Suprapubic skin (tissue), 4 donors: ENCODE measurements around the gene UBXN11. TPM values are rescaled to one million over a fixed set of nuclear protein-coding genes. Genes with fewer than 3 reads are reported as not detected.

ENCODE experiments used
- DNase-seq, 2 donors: peaks; one replicate each; pipeline ENCODE4 v3.0.0-alpha.2; 2019; ENCODE audit warnings: low spot score in 2 of 2
- H3K27ac ChIP-seq: fragments of 200-600 bp; sonication (generic); one replicate; pipeline ENCODE4 v1.5.1; 2019
- H3K27me3 ChIP-seq: fragments of 200-600 bp; sonication (generic); one replicate; pipeline ENCODE4 v1.5.1; 2019
- H3K36me3 ChIP-seq: fragments of 200-600 bp; sonication (generic); one replicate; pipeline ENCODE4 v1.5.1; 2019
- H3K4me1 ChIP-seq: fragments of 200-600 bp; sonication (generic); one replicate; pipeline ENCODE4 v1.5.1; 2019
- H3K4me3 ChIP-seq: fragments of 200-600 bp; sonication (generic); one replicate; pipeline ENCODE4 v1.5.1; 2019; ENCODE audit warnings: mild to moderate bottlenecking
- H3K9me3 ChIP-seq: fragments of 200-600 bp; sonication (generic); one replicate; pipeline ENCODE4 v1.5.1; 2019
- CTCF ChIP-seq, 2 donors: fragments of 200-600 bp in 1 of 2; fragments of 450-650 bp in 1 of 2; sonication (generic) in 1 of 2; IDR thresholded peaks; one replicate each; pipeline ENCODE4 v1.5.1; 2016 to 2019; ENCODE audit warnings: antibody characterized with exemption in 2 of 2, mild to moderate bottlenecking in 1 of 2, moderate library complexity in 1 of 2
- EP300 ChIP-seq: sonication (generic); formaldehyde crosslinking; IDR thresholded peaks from one replicate; pipeline ENCODE4 v1.6.1; 2017; ENCODE audit warnings: antibody characterized with exemption
- POLR2A ChIP-seq, 2 donors: fragments of 450-650 bp; IDR thresholded peaks; one replicate each; pipeline ENCODE4 v1.6.1; 2017; ENCODE audit warnings: antibody characterized with exemption in 2 of 2, mild to moderate bottlenecking in 2 of 2, moderate library complexity in 2 of 2
- POLR2AphosphoS5 ChIP-seq, 3 donors: sonication (generic); formaldehyde crosslinking; IDR thresholded peaks; one replicate each; pipeline ENCODE4 v1.6.1; 2017; ENCODE audit warnings: antibody characterized with exemption in 3 of 3
- WGBS: methylation state at CpG from one replicate; pipeline ENCODE4 v1.1.5; 2018; 5-methylcytosine and 5-hydroxymethylcytosine counted together
- total RNA-seq, 4 donors: library from RNA; depleted of rRNA; stranded (reverse); fragments of >200 nt; gene quantifications; one replicate each; pipeline ENCODE4 v1.1.0, GENCODE V29; 2016

UBXN11 gene
- total RNA-seq, 4 donors from 2014 or later = 3.2 to 19.1 (median 9.1) TPM

- no peak for DNase-seq
- no peak for TF ChIP-seq CTCF (IDR thresholded peaks at IDR 0.05)
- no peak for TF ChIP-seq POLR2A (IDR thresholded peaks at IDR 0.05)
- TF ChIP-seq EP300 = no peak
- no peak for TF ChIP-seq POLR2AphosphoS5 (IDR thresholded peaks at IDR 0.05)
- peak overlapping the region; percentile 69 for H3K4me3 ChIP-seq
- H3K36me3 ChIP-seq = no peaks in the 10 kb centered on the region
- H3K9me3 ChIP-seq = no peaks in the 10 kb centered on the region
- H3K4me1 ChIP-seq = peaks cover 26% of the 10 kb centered on the region
- H3K27me3 ChIP-seq = no peaks in the 10 kb centered on the region
- peak overlapping the region; percentile 80 for H3K27ac ChIP-seq
- 4% methylated on average over 26 of the region's 30 CpGs for WGBS
These were observed 71.6 kb downstream of the UBXN11 start for GRCh38 chr1:26234644-26235370.

GRCh38 chr1:26233903-26234643 is 72.4 kb downstream of the UBXN11 start, which contains the start of gene CEP85:
Gene CEP85 (plus strand): TSS chr1:26234200. CDS start chr1:26239784, 5,584 bp downstream.
- peaks cover 26% of the 10 kb centered on the region for H3K4me1 ChIP-seq
- no peaks in the 10 kb centered on the region for H3K9me3 ChIP-seq
- WGBS = under 1% methylated on average over 34 of the region's 73 CpGs
- no peaks in the 10 kb centered on the region for H3K36me3 ChIP-seq
- peak within 1 kb of the TSS; percentile 69 for H3K4me3 ChIP-seq
- no peaks in the 10 kb centered on the region for H3K27me3 ChIP-seq
- no peak for TF ChIP-seq EP300
- TF ChIP-seq POLR2AphosphoS5 (IDR thresholded peaks at IDR 0.05) = peak in 1 of 3 donors; percentile 55
- peak; percentile 17 to 88 for TF ChIP-seq CTCF (IDR thresholded peaks at IDR 0.05)
- peak; percentile 98 to 100 for DNase-seq
- H3K27ac ChIP-seq = peak within 1 kb of the TSS; percentile 80

Other genes with a start within 250 kb of the UBXN11 start
- 1 to 10 TPM in 3 of 4 donors, under 1 TPM in 1; 0.42 to 2.4 (median 1.5) TPM for gene TRIM63, start 239.0 kb downstream of the UBXN11 start, total RNA-seq
- 10 to 100 TPM in 2 of 4 donors, 1 to 10 TPM in 2; 9.1 to 14.1 (median 10.0) TPM for gene PDIK1L, start 194.8 kb downstream of the UBXN11 start, total RNA-seq
- gene FAM110D, start 147.6 kb downstream of the UBXN11 start, total RNA-seq = 1 to 10 TPM; 2.4 to 3.6 (median 2.7) TPM
- gene C1orf232, start 137.7 kb downstream of the UBXN11 start, total RNA-seq = not detected
- 10 to 100 TPM; 15.3 to 53.4 (median 28.3) TPM for gene ZNF593, start 136.7 kb downstream of the UBXN11 start, total RNA-seq
- not detected for gene ZNF593OS, start 134.8 kb downstream of the UBXN11 start, total RNA-seq
- 10 to 100 TPM; 45.6 to 91.2 (median 53.7) TPM for gene CNKSR1, start 129.1 kb downstream of the UBXN11 start, total RNA-seq
- gene CATSPER4, start 116.0 kb downstream of the UBXN11 start, total RNA-seq = not detected
- 10 to 100 TPM; 18.2 to 27.8 (median 18.7) TPM for gene CEP85, start 72.4 kb downstream of the UBXN11 start, total RNA-seq
- gene SH3BGRL3, start 26.6 kb downstream of the UBXN11 start, total RNA-seq = 100 to 1,000 TPM in 1 of 4 donors, 10 to 100 TPM in 3; 53.5 to 104 (median 92.8) TPM
- 10 to 100 TPM in 1 of 4 donors, 1 to 10 TPM in 3; 2.3 to 11.4 (median 9.9) TPM for gene CD52, start 11.3 kb upstream of the UBXN11 start, total RNA-seq
- gene CRYBG2, start 47.5 kb upstream of the UBXN11 start, total RNA-seq = 10 to 100 TPM; 47.8 to 96.9 (median 62.8) TPM
- not detected for gene ZNF683, start 66.1 kb upstream of the UBXN11 start, total RNA-seq
- gene LIN28A, start 104.2 kb upstream of the UBXN11 start, total RNA-seq = not detected
- 10 to 100 TPM; 35.6 to 55.8 (median 45.3) TPM for gene DHDDS, start 125.7 kb upstream of the UBXN11 start, total RNA-seq
- 100 to 1,000 TPM; 101 to 194 (median 146) TPM for gene HMGN2, start 165.8 kb upstream of the UBXN11 start, total RNA-seq
- 10 to 100 TPM; 37.8 to 50.9 (median 43.7) TPM for gene RPS6KA1, start 223.1 kb upstream of the UBXN11 start, total RNA-seq